CD14-positive monocyte (primary cell): ENCODE data around the gene DES. TPM values are rescaled to one million over a fixed set of nuclear protein-coding genes. Genes with fewer than 3 reads are reported as not detected.

Source experiments
- DNase-seq, 3 donors: peaks; one replicate each; pipeline ENCODE4 v3.0.0-alpha.2; 2011 to 2022
- H2AFZ ChIP-seq: 2 replicates; pipeline ENCODE4 v1.6.0; 2012; ENCODE audit warnings: mild to moderate bottlenecking, low read depth, low read length, inconsistent platforms; ENCODE audit not compliant: insufficient read depth, poor library complexity, severe bottlenecking
- H3K27ac ChIP-seq, 2 donors: 1 replicate in 1 of 2; 2 replicates in 1 of 2; pipeline ENCODE4 v1.5.1; 2012 to 2013; ENCODE audit warnings: low read length in 2 of 2, control low read depth in 1 of 2, inconsistent platforms in 1 of 2, low read depth in 1 of 2, mild to moderate bottlenecking in 1 of 2
- H3K27me3 ChIP-seq, 2 donors: one replicate each; pipeline versions ENCODE4 v1.6.0 to v1.6.1; 2011 to 2013; ENCODE audit warnings: low read length in 2 of 2; ENCODE audit not compliant: control insufficient read depth in 2 of 2, insufficient read depth in 2 of 2
- H3K36me3 ChIP-seq, 2 donors: replicated peaks in 1 of 2; 1 replicate in 1 of 2; 2 replicates in 1 of 2; pipeline versions ENCODE4 v1.5.1 to v1.6.1; 2012 to 2013; ENCODE audit warnings: low read length in 2 of 2, control low read depth in 1 of 2, inconsistent platforms in 1 of 2, mild to moderate bottlenecking in 1 of 2; ENCODE audit not compliant: insufficient read depth in 2 of 2, control insufficient read depth in 1 of 2
- H3K4me1 ChIP-seq, 2 donors: 1 replicate in 1 of 2; 2 replicates in 1 of 2; pipeline versions ENCODE4 v1.5.1 to v1.6.1; 2012 to 2013; ENCODE audit warnings: low read length in 2 of 2, control low read depth in 1 of 2, inconsistent platforms in 1 of 2, mild to moderate bottlenecking in 1 of 2, moderate library complexity in 1 of 2; ENCODE audit not compliant: insufficient read depth in 2 of 2, control insufficient read depth in 1 of 2
- H3K4me2 ChIP-seq: replicated peaks from 2 replicates; pipeline ENCODE3; 2012; ENCODE audit warnings: low read length, moderate library complexity, mild to moderate bottlenecking; ENCODE audit not compliant: poor library complexity, severe bottlenecking; ENCODE audit errors: extremely low read depth
- H3K4me3 ChIP-seq, 3 experiments: fragments of 200-600 bp in 1 of 3; sonication (generic) in 1 of 3; replicated peaks in 1 of 3; 1 replicate in 2 of 3; 2 replicates in 1 of 3; pipeline ENCODE4 v1.5.1; 2011 to 2013; ENCODE audit warnings: low read length in 3 of 3, mild to moderate bottlenecking in 3 of 3, control low read depth in 2 of 3, low read depth in 2 of 3, inconsistent platforms in 1 of 3, moderate library complexity in 1 of 3
- H3K79me2 ChIP-seq: 2 replicates; pipeline ENCODE4 v1.6.0; 2012; ENCODE audit warnings: mild to moderate bottlenecking, control low read depth, inconsistent platforms, low read length, moderate library complexity; ENCODE audit not compliant: insufficient read depth
- H3K9ac ChIP-seq: 2 replicates; pipeline ENCODE4 v1.6.0; 2017; ENCODE audit warnings: low read length, mild to moderate bottlenecking; ENCODE audit not compliant: insufficient read depth, poor library complexity, severe bottlenecking
- H3K9me3 ChIP-seq, 2 donors: replicated peaks in 1 of 2; 1 replicate in 1 of 2; 2 replicates in 1 of 2; pipeline versions ENCODE4 v1.5.1 to v1.6.1; 2012 to 2013; ENCODE audit warnings: low read length in 2 of 2, control low read depth in 1 of 2; ENCODE audit not compliant: control insufficient read depth in 1 of 2, insufficient read depth in 1 of 2
- H4K20me1 ChIP-seq: 2 replicates; pipeline ENCODE4 v1.6.0; 2012; ENCODE audit warnings: mild to moderate bottlenecking, low read length, control low read depth, moderate library complexity; ENCODE audit not compliant: insufficient read depth
- H3K27ac Mint-ChIP-seq, 7 donors: one replicate each; pipeline ENCODE4 v1.8.0; 2020; ENCODE audit warnings: mild to moderate bottlenecking in 7 of 7, mixed read lengths in 7 of 7, moderate library complexity in 6 of 7, inconsistent platforms in 2 of 7
- H3K27me3 Mint-ChIP-seq, 3 donors: one replicate each; pipeline ENCODE4 v1.8.0; 2021 to 2022; ENCODE audit warnings: low read depth in 3 of 3, mild to moderate bottlenecking in 3 of 3, mixed read lengths in 3 of 3, moderate library complexity in 3 of 3, inconsistent platforms in 1 of 3
- H3K36me3 Mint-ChIP-seq, 2 donors: one replicate each; pipeline ENCODE4 v1.8.0; 2020; ENCODE audit warnings: mixed read lengths in 2 of 2, inconsistent platforms in 1 of 2, mild to moderate bottlenecking in 1 of 2
- H3K4me1 Mint-ChIP-seq: one replicate; pipeline ENCODE4 v1.8.0; 2020; ENCODE audit warnings: mild to moderate bottlenecking, mixed read lengths
- H3K4me3 Mint-ChIP-seq, 2 donors: one replicate each; pipeline ENCODE4 v1.8.0; 2020; ENCODE audit warnings: mild to moderate bottlenecking in 2 of 2, mixed read lengths in 2 of 2, moderate library complexity in 1 of 2
- H3K9me3 Mint-ChIP-seq, 7 donors: one replicate each; pipeline ENCODE4 v1.8.0; 2020 to 2022; ENCODE audit warnings: mixed read lengths in 7 of 7, mild to moderate bottlenecking in 6 of 7, moderate library complexity in 6 of 7, inconsistent platforms in 2 of 7
- CTCF ChIP-seq: fragments of 200-600 bp; IDR thresholded peaks from one replicate; pipeline ENCODE4 v1.8.0; 2022; ENCODE audit warnings: antibody characterized with exemption, mild to moderate bottlenecking
- WGBS: methylation state at CpG from one replicate; pipeline ENCODE4 v1.1.5; 2013; ENCODE audit warnings: missing lambda C conversion rate; ENCODE audit not compliant: insufficient coverage; 5-methylcytosine and 5-hydroxymethylcytosine counted together
- intact Hi-C, 2 donors: fragments of 100-400 bp; cut with micrococcal nuclease; formaldehyde crosslinking; loops; one replicate each; pipeline versions ENCODE4 v1.15.0 to v1.15.1; 2023
- polyA plus RNA-seq, 3 donors: library from polyadenylated mRNA; depleted of rRNA in 1 of 3; unstranded in 2 of 3; stranded (reverse) in 1 of 3; fragments of 300-500 nt in 2 of 3; fragments of >200 nt in 1 of 3; fragmentation: Illumina TruSeq in 2 of 3; gene quantifications; 1 replicate in 2 of 3; 2 replicates in 1 of 3; pipeline ENCODE4 v1.2.3, GENCODE V29; 2012 to 2021

Gene DES
- polyA plus RNA-seq, 3 donors, result 2.4 to 4.0 (median 2.4) TPM

- Mint-ChIP-seq H3K9me3 (peaks cover 0 to 2% (median 0%) of the 10 kb centered on the region in 7 donors), H3K27ac (no peak overlapping the region)
Observed at GRCh38 chr2:219452361-219453317, 34.5 kb downstream of the DES start.

More at GRCh38 chr2:219452361-219453317, 34.5 kb downstream of the DES start:
- Histone ChIP-seq H3K79me2 (no peaks in the 10 kb centered on the region), H3K9me3 (no peaks in the 10 kb centered on the region), H3K4me2 (no peak overlapping the region), H3K4me3 (no peak overlapping the region), H3K36me3 (no peaks in the 10 kb centered on the region), H3K4me1 (peaks cover 0 to 6% of the 10 kb centered on the region in 2 donors), H3K27me3 (peaks cover 13 to 30% of the 10 kb centered on the region in 2 donors), H3K27ac (no peak overlapping the region), H4K20me1 (no peaks in the 10 kb centered on the region), H3K9ac (no peak overlapping the region), H2AFZ (no peak overlapping the region)
- intact Hi-C loops, result no loop called here
- Mint-ChIP-seq H3K36me3 (no peaks in the 10 kb centered on the region), H3K27me3 (peaks cover 26 to 44% (median 32%) of the 10 kb centered on the region in 3 donors), H3K4me1 (peaks cover 8% of the 10 kb centered on the region), H3K4me3 (no peak overlapping the region)
- 86% methylated on average over 16 of the region's 23 CpGs for WGBS
- TF ChIP-seq CTCF, result no peak
- DNase-seq, result no peak
